Measurements from ENCODE around the gene EVC2. TPM values are rescaled to one million over a fixed set of nuclear protein-coding genes. Genes with fewer than 3 reads are reported as not detected.

The EVC2 gene
- polyA plus RNA-seq, 3 donors = 0.04 to 0.12 (median 0.08) TPM

- intact Hi-C loops (cut with micrococcal nuclease) = no loop called here
- H3K4me1 ChIP-seq (ENCODE audit: control insufficient read depth in 1 of 2, insufficient read depth in 2 of 2, low read length in 2 of 2) = peaks cover 13 to 29% of the 10 kb centered on the region in 2 donors
- no peak overlapping the region for H3K4me2 ChIP-seq (replicated peaks; ENCODE audit: extremely low read depth, low read length, poor library complexity, severe bottlenecking)
- no peak for TF ChIP-seq CTCF (IDR thresholded peaks at IDR 0.05)
- H3K9me3 Mint-ChIP-seq = peaks cover 0 to 18% (median 6%) of the 10 kb centered on the region in 7 donors
- H3K9ac ChIP-seq (ENCODE audit: insufficient read depth, low read length, poor library complexity, severe bottlenecking) = no peak overlapping the region
- H3K4me3 Mint-ChIP-seq = peak overlapping the region in 1 of 2 donors; percentile 69
- peaks cover 0 to 2% of the 10 kb centered on the region in 2 donors for H3K36me3 Mint-ChIP-seq
- no peak overlapping the region for H2AFZ ChIP-seq (ENCODE audit: insufficient read depth, low read depth, low read length, poor library complexity, severe bottlenecking)
- WGBS (ENCODE audit: insufficient coverage) = 80% methylated on average over 6 of the region's 8 CpGs
- H3K9me3 ChIP-seq (replicated peaks in 1 of 2; ENCODE audit: control insufficient read depth in 1 of 2, insufficient read depth in 1 of 2, low read length in 2 of 2) = peaks cover 0 to 5% of the 10 kb centered on the region in 2 donors
- peaks cover 22% of the 10 kb centered on the region for H3K4me1 Mint-ChIP-seq
- no peak overlapping the region for H3K27ac ChIP-seq (ENCODE audit: low read depth in 1 of 2, low read length in 2 of 2)
- no peaks in the 10 kb centered on the region for H3K79me2 ChIP-seq (ENCODE audit: insufficient read depth, low read length)
- no peak overlapping the region for H3K4me3 ChIP-seq (replicated peaks in 1 of 3; ENCODE audit: low read depth in 2 of 3, low read length in 3 of 3)
- no peak overlapping the region for H3K27ac Mint-ChIP-seq
- DNase-seq = no peak
- H3K27me3 Mint-ChIP-seq (ENCODE audit: low read depth in 3 of 3) = peaks cover 48 to 69% (median 57%) of the 10 kb centered on the region in 3 donors
- no peaks in the 10 kb centered on the region for H3K36me3 ChIP-seq (replicated peaks in 1 of 2; ENCODE audit: control insufficient read depth in 1 of 2, insufficient read depth in 2 of 2, low read length in 2 of 2)
- H4K20me1 ChIP-seq (ENCODE audit: insufficient read depth, low read length) = no peaks in the 10 kb centered on the region
- H3K27me3 ChIP-seq (ENCODE audit: control insufficient read depth in 2 of 2, insufficient read depth in 2 of 2, low read length in 2 of 2) = peaks cover 26 to 52% of the 10 kb centered on the region in 2 donors
Measured at GRCh38 chr4:5709207-5709575, 832 bp upstream of the EVC2 start.

GRCh38 chr4:5707778-5708448 lies 446 bp downstream of the EVC2 start:
- 2% methylated on average over 40 of the region's 41 CpGs for WGBS (ENCODE audit: insufficient coverage)
- Mint-ChIP-seq H3K4me3 (peak overlapping the region; percentile 37 to 82), H3K27me3 (ENCODE audit: low read depth in 3 of 3) (peaks cover 51 to 62% (median 55%) of the 10 kb centered on the region in 3 donors), H3K27ac (no peak overlapping the region), H3K9me3 (peaks cover 0 to 15% (median 8%) of the 10 kb centered on the region in 7 donors), H3K36me3 (peaks cover 0 to 2% of the 10 kb centered on the region in 2 donors), H3K4me1 (peaks cover 22% of the 10 kb centered on the region)
- H3K27me3 ChIP-seq (ENCODE audit: control insufficient read depth in 2 of 2, insufficient read depth in 2 of 2, low read length in 2 of 2) = peaks cover 25 to 50% of the 10 kb centered on the region in 2 donors
- no peak for TF ChIP-seq CTCF (IDR thresholded peaks at IDR 0.05)
- no peaks in the 10 kb centered on the region for H4K20me1 ChIP-seq (ENCODE audit: insufficient read depth, low read length)
- H3K4me3 ChIP-seq (replicated peaks in 1 of 3; ENCODE audit: low read depth in 2 of 3, low read length in 3 of 3) = peak overlapping the region; percentile 30 to 69 (median 32)
- H3K4me1 ChIP-seq (ENCODE audit: control insufficient read depth in 1 of 2, insufficient read depth in 2 of 2, low read length in 2 of 2) = peaks cover 13 to 29% of the 10 kb centered on the region in 2 donors
- H3K27ac ChIP-seq (ENCODE audit: low read depth in 1 of 2, low read length in 2 of 2) = no peak overlapping the region
- H3K9ac ChIP-seq (ENCODE audit: insufficient read depth, low read length, poor library complexity, severe bottlenecking) = peak overlapping the region; percentile 59
- H3K9me3 ChIP-seq (replicated peaks in 1 of 2; ENCODE audit: control insufficient read depth in 1 of 2, insufficient read depth in 1 of 2, low read length in 2 of 2) = peaks cover 0 to 5% of the 10 kb centered on the region in 2 donors
- no peaks in the 10 kb centered on the region for H3K79me2 ChIP-seq (ENCODE audit: insufficient read depth, low read length)
- no peak for DNase-seq
- H3K36me3 ChIP-seq (replicated peaks in 1 of 2; ENCODE audit: control insufficient read depth in 1 of 2, insufficient read depth in 2 of 2, low read length in 2 of 2) = no peaks in the 10 kb centered on the region
- peak overlapping the region; percentile 75 for H2AFZ ChIP-seq (ENCODE audit: insufficient read depth, low read depth, low read length, poor library complexity, severe bottlenecking)
- H3K4me2 ChIP-seq (replicated peaks; ENCODE audit: extremely low read depth, low read length, poor library complexity, severe bottlenecking) = peak overlapping the region; percentile 60
- intact Hi-C loops (cut with micrococcal nuclease) = no loop called here
